GM23338 (cell line): ENCODE measurements around the gene HES4. TPM values are rescaled to one million over a fixed set of nuclear protein-coding genes. Genes with fewer than 3 reads are reported as not detected.

Experiments used
- ATAC-seq: fragments of 200-7000 bp; cut with Tn5 transposase; 3 replicates; pipeline ENCODE4 v1.9.1; 2020
- DNase-seq: peaks from one replicate; pipeline ENCODE4 v3.0.0-alpha.2; 2015; ENCODE audit warnings: low spot score
- H2AFZ ChIP-seq: fragments of 200-600 bp; sonication (generic); 2 replicates; pipeline ENCODE4 v1.8.0; 2016; ENCODE audit warnings: antibody characterized with exemption, mild to moderate bottlenecking, moderate library complexity
- H3F3A ChIP-seq: fragments of 200-600 bp; sonication (generic); replicated peaks from 2 replicates; pipeline ENCODE4 v1.8.0; 2017; ENCODE audit warnings: antibody characterized with exemption, mixed run types, low read depth
- H3K27ac ChIP-seq: fragments of 200-600 bp; sonication (generic); 2 replicates; pipeline ENCODE4 v1.6.1; 2016; ENCODE audit warnings: low read depth
- H3K27me3 ChIP-seq: fragments of 200-600 bp; sonication (generic); 2 replicates; pipeline ENCODE4 v1.8.0; 2016; ENCODE audit warnings: mild to moderate bottlenecking, mixed run types, moderate library complexity; ENCODE audit not compliant: insufficient read depth
- H3K36me3 ChIP-seq: fragments of 200-600 bp; sonication (generic); 2 replicates; pipeline ENCODE4 v1.8.0; 2016; ENCODE audit warnings: mild to moderate bottlenecking; ENCODE audit not compliant: insufficient read depth
- H3K4me1 ChIP-seq: fragments of 200-600 bp; sonication (generic); 2 replicates; pipeline ENCODE4 v1.8.0; 2016; ENCODE audit warnings: mild to moderate bottlenecking, moderate library complexity; ENCODE audit not compliant: insufficient read depth
- H3K4me2 ChIP-seq: fragments of 200-600 bp; sonication (generic); 2 replicates; pipeline ENCODE4 v1.7.1; 2017; ENCODE audit warnings: mixed run types
- H3K4me3 ChIP-seq: fragments of 200-600 bp; sonication (generic); 2 replicates; pipeline ENCODE4 v1.6.1; 2016; ENCODE audit warnings: mixed run types
- H3K79me2 ChIP-seq: fragments of 200-600 bp; sonication (generic); replicated peaks from 2 replicates; pipeline ENCODE4 v1.8.0; 2017; ENCODE audit warnings: mild to moderate bottlenecking; ENCODE audit not compliant: insufficient read depth
- H3K9me2 ChIP-seq: fragments of 200-600 bp; sonication (generic); 2 replicates; pipeline ENCODE4 v1.8.0; 2017; ENCODE audit not compliant: insufficient read depth
- H4K20me1 ChIP-seq: fragments of 200-600 bp; sonication (generic); replicated peaks from 2 replicates; pipeline ENCODE4 v1.8.0; 2017; ENCODE audit warnings: mild to moderate bottlenecking; ENCODE audit not compliant: insufficient read depth
- H3K27ac Mint-ChIP-seq: 2 replicates; pipeline ENCODE4 v1.8.0; 2020; ENCODE audit warnings: inconsistent platforms, mild to moderate bottlenecking, moderate library complexity, mixed read lengths
- H3K27me3 Mint-ChIP-seq: 3 replicates; pipeline ENCODE4 v1.8.0; 2022; ENCODE audit warnings: low read depth, mild to moderate bottlenecking, moderate library complexity, mixed read lengths, inconsistent platforms; ENCODE audit not compliant: insufficient read depth, poor library complexity
- H3K36me3 Mint-ChIP-seq: 3 replicates; pipeline ENCODE4 v1.8.0; 2021; ENCODE audit warnings: low read depth, mild to moderate bottlenecking, inconsistent platforms, moderate library complexity, mixed read lengths
- H3K4me1 Mint-ChIP-seq: 3 replicates; pipeline ENCODE4 v1.8.0; 2020; ENCODE audit warnings: mild to moderate bottlenecking, inconsistent platforms, mixed read lengths
- H3K4me3 Mint-ChIP-seq: 3 replicates; pipeline ENCODE4 v1.8.0; 2021; ENCODE audit warnings: moderate library complexity, mild to moderate bottlenecking, inconsistent platforms, mixed read lengths
- H3K9me3 Mint-ChIP-seq: 3 replicates; pipeline ENCODE4 v1.8.0; 2020; ENCODE audit warnings: moderate library complexity, mild to moderate bottlenecking, inconsistent platforms, mixed read lengths
- CREB1 ChIP-seq: fragments of 250-450 bp; sonication (Bioruptor Pico); IDR thresholded peaks from 2 replicates; pipeline ENCODE4 v1.5.0; 2020; ENCODE audit warnings: low read depth, mild to moderate bottlenecking, moderate library complexity
- CTCF ChIP-seq, 2 experiments: fragments of 200-600 bp in 1 of 2; sonication (generic) in 1 of 2; conservative IDR thresholded peaks; 2 replicates each; pipeline versions ENCODE4 v1.5.1 to v1.6.1; 2016 to 2017; ENCODE audit warnings: antibody characterized with exemption in 2 of 2, low read depth in 2 of 2, mild to moderate bottlenecking in 2 of 2, moderate library complexity in 1 of 2
- ETS1 ChIP-seq: IDR thresholded peaks from 2 replicates; pipeline ENCODE4 v1.6.1; 2016; ENCODE audit warnings: antibody characterized with exemption
- EZH2 ChIP-seq: fragments of 200-600 bp; sonication (generic); IDR thresholded peaks from one replicate; pipeline ENCODE4 v1.8.0; 2017; ENCODE audit warnings: antibody characterized with exemption, mild to moderate bottlenecking, low read depth; ENCODE audit not compliant: unreplicated experiment
- EZH2phosphoT487 ChIP-seq: fragments of 200-600 bp; sonication (generic); IDR thresholded peaks from one replicate; pipeline ENCODE4 v1.8.1; 2018; ENCODE audit warnings: antibody characterized with exemption; ENCODE audit not compliant: unreplicated experiment
- JUNB ChIP-seq: IDR thresholded peaks from one replicate; pipeline ENCODE4 v1.6.1; 2016; ENCODE audit warnings: antibody characterized with exemption; ENCODE audit not compliant: unreplicated experiment
- NANOG ChIP-seq: IDR thresholded peaks from 2 replicates; pipeline ENCODE4 v1.6.1; 2016; ENCODE audit warnings: antibody characterized with exemption, borderline replicate concordance
- POLR2AphosphoS5 ChIP-seq: IDR thresholded peaks from 2 replicates; pipeline ENCODE4 v1.6.1; 2016; ENCODE audit warnings: antibody characterized with exemption, low read depth
- REST ChIP-seq: IDR thresholded peaks from one replicate; pipeline ENCODE4 v1.6.1; 2018; ENCODE audit warnings: antibody characterized with exemption; ENCODE audit not compliant: unreplicated experiment
- STAT1 ChIP-seq: IDR thresholded peaks from one replicate; pipeline ENCODE4 v1.6.1; 2016; ENCODE audit warnings: antibody characterized with exemption; ENCODE audit not compliant: unreplicated experiment
- ZNF114 ChIP-seq: fragments of 250-450 bp; sonication (Bioruptor Pico); IDR thresholded peaks from 2 replicates; pipeline ENCODE4 v1.5.0; 2020; ENCODE audit warnings: mild to moderate bottlenecking, moderate library complexity
- ZNF331 ChIP-seq: fragments of 250-450 bp; sonication (Bioruptor Pico); IDR thresholded peaks from 2 replicates; pipeline ENCODE4 v1.5.0; 2020; ENCODE audit warnings: low read depth, mild to moderate bottlenecking, moderate library complexity
- ZNF462 ChIP-seq: fragments of 250-450 bp; sonication (Bioruptor Pico); IDR thresholded peaks from 2 replicates; pipeline ENCODE4 v1.5.0; 2020; ENCODE audit warnings: mild to moderate bottlenecking, moderate library complexity
- polyA plus RNA-seq: library from polyadenylated mRNA; unstranded; fragments of >200 nt; fragmentation: Nextera tagmentation; extraction: Ambion mirVana; gene quantifications from 2 replicates; pipeline ENCODE4 v1.2.1, GENCODE V29; 2016
- total RNA-seq: library from RNA; depleted of rRNA; stranded (reverse); fragments of >200 nt; shearing (Covaris generic); gene quantifications from 2 replicates; pipeline ENCODE4 v1.2.3, GENCODE V29; 2014

The HES4 gene
- total and polyA plus RNA-seq, 2 experiments from 2014 or later = 2.3 to 6.7 TPM

GRCh38 chr1:1005774-1006304 lies 5.9 kb upstream of the HES4 start:
- peaks cover 51% of the 10 kb centered on the region for H3K27me3 Mint-ChIP-seq
- no peak overlapping the region for H3K27ac Mint-ChIP-seq
- H3F3A ChIP-seq = peaks cover 3% of the 10 kb centered on the region; the same call in 1 of the 2 replicates
- no peaks in the 10 kb centered on the region for H3K79me2 ChIP-seq
- no peak for ATAC-seq
- no peaks in the 10 kb centered on the region for H3K36me3 ChIP-seq
- no peak for TF ChIP-seq POLR2AphosphoS5
- no peak for TF ChIP-seq EZH2phosphoT487
- TF ChIP-seq CREB1 (CRISPR knock-in tag) = no peak
- TF ChIP-seq ZNF114 (CRISPR knock-in tag) = no peak
- no peak for TF ChIP-seq ZNF331 (CRISPR knock-in tag)
- no peak for TF ChIP-seq CTCF (conservative IDR thresholded peaks at IDR 0.05; ENCODE audit: low read depth in 2 of 2)
- TF ChIP-seq EZH2 = no peak
- no peak for TF ChIP-seq NANOG
- TF ChIP-seq JUNB = no peak
- TF ChIP-seq REST = no peak
- no peak for TF ChIP-seq ZNF462
- no peak for TF ChIP-seq ETS1
- no peak for TF ChIP-seq STAT1
- H4K20me1 ChIP-seq = no peaks in the 10 kb centered on the region; the same call in 1 of the 2 replicates
- no peak overlapping the region for H2AFZ ChIP-seq
- no peak overlapping the region for H3K4me3 ChIP-seq
- H3K9me3 Mint-ChIP-seq = peaks cover under 1% of the 10 kb centered on the region; the same call in 1 of the 3 replicates
- H3K27ac ChIP-seq = no peak overlapping the region
- peaks cover 8% of the 10 kb centered on the region; the same call in 1 of the 2 replicates for H3K4me1 ChIP-seq
- H3K4me2 ChIP-seq = no peak overlapping the region
- H3K9me2 ChIP-seq = no peaks in the 10 kb centered on the region
- H3K27me3 ChIP-seq = peaks cover 65% of the 10 kb centered on the region
- DNase-seq = no peak
- peaks cover 17% of the 10 kb centered on the region for H3K4me1 Mint-ChIP-seq
- no peaks in the 10 kb centered on the region for H3K36me3 Mint-ChIP-seq
- H3K4me3 Mint-ChIP-seq = no peak overlapping the region
